Ishikawa (cell line): ENCODE data around the gene MTA2.

Source experiments
- CEBPB ChIP-seq: IDR thresholded peaks from 2 replicates; pipeline ENCODE4 v1.6.1; 2012
- CREB1 ChIP-seq: IDR thresholded peaks from 2 replicates; pipeline ENCODE4 v1.6.1; 2012; ENCODE audit warnings: low read depth
- EP300 ChIP-seq: IDR thresholded peaks from 2 replicates; pipeline ENCODE4 v1.6.1; 2012; ENCODE audit warnings: borderline replicate concordance
- MAX ChIP-seq: IDR thresholded peaks from 2 replicates; pipeline ENCODE4 v1.6.1; 2012
- REST ChIP-seq: IDR thresholded peaks from 2 replicates; pipeline ENCODE4 v1.6.1; 2012; ENCODE audit warnings: low read depth, mild to moderate bottlenecking
- TCF12 ChIP-seq: IDR thresholded peaks from 2 replicates; pipeline ENCODE4 v1.6.1; 2012; ENCODE audit warnings: low read depth
- TEAD4 ChIP-seq: IDR thresholded peaks from 2 replicates; pipeline ENCODE4 v1.6.1; 2012

- TF ChIP-seq CEBPB, result peak; percentile 86
- TF ChIP-seq EP300, result no peak
- no peak for TF ChIP-seq TEAD4
- TF ChIP-seq REST, result no peak
- peak; percentile 99 for TF ChIP-seq MAX
- TF ChIP-seq CREB1, result peak; percentile 66; the same call in 1 of the 2 replicates
- TF ChIP-seq TCF12, result peak; percentile 65
These were observed 20.2 kb upstream of the MTA2 start, which contains the start of gene B3GAT3 for GRCh38 chr11:62621567-62622470.
